HG03457 (cell line): ENCODE results near the gene PLXNC1.

Source experiments
- ATAC-seq: cut with Tn5 transposase; IDR thresholded peaks from one replicate; pipeline ENCODE4 v1.9.1; 2021; ENCODE audit warnings: moderate number of reproducible peaks; ENCODE audit not compliant: unreplicated experiment

Gene PLXNC1

DNA sequence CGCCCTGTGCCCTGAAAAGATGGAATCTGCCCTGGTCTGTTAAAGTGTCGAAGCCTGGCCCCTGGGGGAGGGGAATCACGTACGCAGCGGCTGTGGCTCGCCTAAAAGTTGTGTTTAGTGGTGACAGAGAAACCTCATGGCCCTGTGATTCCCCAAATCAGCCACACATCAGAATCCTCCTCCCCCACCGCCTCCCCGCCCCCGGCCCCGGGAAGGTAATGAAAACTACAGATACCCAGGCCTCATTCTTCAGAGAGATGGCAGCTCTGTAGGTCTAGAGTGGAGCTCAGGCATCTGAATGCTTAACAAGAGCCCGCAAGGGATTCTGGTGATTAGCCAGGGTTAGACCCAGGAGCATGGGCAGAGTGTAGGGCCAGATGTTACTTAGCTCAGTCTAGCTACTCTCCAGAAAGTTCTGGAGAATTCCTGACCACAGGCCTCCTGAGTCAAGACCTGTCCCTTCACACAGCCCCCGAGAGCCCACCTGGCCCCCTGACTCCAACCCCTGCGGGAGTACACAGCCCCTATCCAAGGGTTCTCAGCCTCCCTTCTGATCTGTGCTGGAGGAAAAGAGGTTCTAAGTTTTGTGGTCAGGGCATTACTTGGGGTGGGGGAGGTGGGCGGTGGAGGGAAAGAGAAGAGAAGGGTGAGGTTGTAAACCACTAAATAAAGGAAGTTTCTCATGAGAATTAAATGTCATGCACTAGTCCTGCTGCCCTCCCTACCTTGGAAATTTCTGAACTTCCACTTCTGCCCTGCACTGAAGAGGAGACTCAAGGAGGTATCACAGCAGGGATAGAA, 114.8 kb downstream of the PLXNC1 start:
- ATAC-seq: peak; percentile 35

- no peak for ATAC-seq
Observed at GRCh38 chr12:94263905-94264561, 115.7 kb downstream of the PLXNC1 start.

DNA sequence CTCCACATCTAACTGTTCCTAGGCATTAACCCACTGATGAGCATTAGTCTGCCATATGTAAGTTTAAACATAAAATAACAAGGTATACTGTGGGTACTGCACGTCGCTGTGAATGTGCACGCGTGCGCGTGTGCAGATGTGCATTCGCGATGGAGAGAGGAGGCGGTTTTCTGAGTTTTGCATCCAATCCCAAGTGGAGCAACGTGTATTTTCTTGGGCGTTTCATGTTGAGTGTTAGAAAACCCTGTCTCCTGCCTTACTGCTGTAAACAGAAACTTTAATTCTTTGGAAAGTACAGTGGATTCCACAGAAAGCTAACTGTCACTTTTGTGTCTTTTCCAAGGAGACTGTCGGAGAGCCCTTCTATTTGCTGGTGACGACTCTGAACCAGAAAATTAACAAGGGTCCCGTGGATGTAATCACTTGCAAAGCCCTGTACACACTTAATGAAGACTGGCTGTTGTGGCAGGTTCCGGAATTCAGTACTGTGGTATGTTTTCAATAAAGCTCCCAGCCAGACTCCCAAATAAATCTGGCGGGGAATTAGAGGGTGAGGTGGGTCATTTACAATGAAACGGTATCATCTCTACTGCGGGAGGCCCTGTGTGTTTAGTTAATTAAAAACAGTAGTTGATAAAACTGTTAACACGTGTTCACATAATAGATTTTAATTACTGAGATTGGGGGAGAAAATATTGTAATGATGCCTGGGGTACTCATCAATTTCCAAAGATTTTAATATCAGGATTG, 116.5 kb downstream of the PLXNC1 start:
- no peak for ATAC-seq

GRCh38 chr12:94265539-94265938, 117.2 kb downstream of the PLXNC1 start:
- no peak for ATAC-seq

DNA sequence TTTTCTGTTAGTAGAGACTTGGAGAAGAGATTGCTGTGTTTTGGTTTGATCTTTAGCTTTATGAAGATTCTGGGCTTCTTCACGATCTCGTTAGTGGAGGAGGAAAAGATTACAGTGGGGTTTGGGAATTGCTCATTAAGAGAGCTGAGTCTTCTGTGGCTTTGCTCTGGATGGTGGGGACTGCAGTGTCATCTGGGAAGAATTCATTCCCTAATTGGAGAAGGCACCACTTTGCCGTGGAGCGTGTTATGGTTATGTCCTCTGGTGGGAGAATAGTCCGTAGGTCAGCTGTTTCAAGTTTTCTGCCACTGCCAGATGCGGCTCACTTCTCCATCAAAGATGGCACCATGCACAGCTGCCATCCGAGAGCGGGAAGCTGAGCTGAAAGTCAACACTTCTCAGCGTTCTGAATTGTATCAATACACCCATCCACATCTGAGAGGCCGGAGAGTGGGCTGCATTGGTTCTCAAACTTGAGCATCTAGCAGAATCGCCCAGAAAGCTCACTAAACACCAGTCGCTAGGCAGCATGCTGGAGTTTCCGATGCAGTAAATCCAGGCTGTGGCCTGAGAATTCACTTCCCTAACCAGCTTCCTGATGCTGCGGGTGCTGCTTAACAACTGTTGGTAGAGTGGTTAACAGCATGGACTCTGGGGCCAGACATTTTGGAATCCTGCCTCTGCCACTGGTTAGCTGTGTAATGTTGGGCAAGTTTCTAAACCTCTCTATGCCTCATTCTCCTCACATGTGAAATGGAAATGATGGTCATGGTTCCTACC, 117.8 kb downstream of the PLXNC1 start:
- no peak for ATAC-seq

- ATAC-seq: no peak
Observed at GRCh38 chr12:94266796-94267536, 118.6 kb downstream of the PLXNC1 start.

- ATAC-seq: no peak
Observed at GRCh38 chr12:94267537-94267872, 119.1 kb downstream of the PLXNC1 start.

DNA sequence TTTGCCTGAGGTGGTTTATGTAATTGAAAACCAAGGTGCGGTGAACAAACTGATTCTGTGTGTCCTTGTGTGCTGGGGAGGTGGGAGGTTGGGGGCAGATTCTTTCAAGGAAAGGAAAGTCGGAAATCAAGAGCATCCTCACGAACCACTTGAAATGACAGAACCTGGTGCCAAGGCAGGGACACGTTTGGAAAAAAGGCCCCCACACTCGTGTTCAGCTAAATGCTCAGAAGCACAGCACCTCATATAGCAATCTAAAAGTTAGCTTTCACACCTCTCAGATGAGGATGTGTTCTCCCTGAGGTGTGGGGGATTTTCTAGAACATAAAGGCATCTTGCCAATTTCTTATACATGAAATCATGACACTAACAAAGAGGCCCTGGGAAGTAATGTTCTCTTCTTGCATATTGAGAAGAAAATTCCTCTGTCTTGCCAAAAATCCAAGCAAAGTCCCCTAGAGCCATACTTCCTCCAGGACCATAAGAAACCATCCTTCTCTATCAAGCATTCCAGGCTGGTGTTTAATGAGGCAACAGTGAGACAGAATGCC, 119.6 kb downstream of the PLXNC1 start:
- ATAC-seq: no peak

DNA sequence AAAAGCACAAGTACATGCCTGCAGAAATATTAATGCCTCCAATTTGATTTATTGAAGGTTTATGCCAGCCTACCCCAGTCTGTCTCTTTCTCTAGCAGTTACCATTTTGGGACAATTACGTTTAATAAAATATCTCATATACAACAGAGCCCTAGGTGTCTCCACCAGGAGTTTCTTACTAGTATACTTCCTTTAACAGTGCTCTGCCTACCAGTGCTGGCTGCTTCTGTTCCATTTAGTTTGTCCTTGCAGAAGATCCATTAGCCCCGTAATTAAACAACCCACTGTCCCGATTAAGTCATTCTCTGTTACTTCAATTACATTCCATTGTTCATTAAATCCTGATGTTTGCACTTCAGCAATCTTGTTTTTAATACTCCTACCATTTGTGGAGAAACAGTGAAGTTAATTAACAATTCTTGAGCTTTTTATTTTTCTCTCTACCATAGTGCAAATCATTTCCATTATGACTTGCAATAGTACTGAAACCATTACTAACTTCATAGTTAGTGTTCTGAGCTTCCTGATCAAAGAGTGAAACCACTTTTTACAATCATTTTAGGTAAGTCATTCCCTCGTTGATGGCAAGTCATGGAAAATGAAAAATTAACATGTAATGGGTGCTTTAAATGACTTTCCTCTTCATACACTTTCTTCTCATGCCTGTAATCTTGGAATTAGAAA, 121.1 kb downstream of the PLXNC1 start:
- ATAC-seq: no peak

- no peak for ATAC-seq
Observed at GRCh38 chr12:94271351-94271750, 123.0 kb downstream of the PLXNC1 start.

DNA sequence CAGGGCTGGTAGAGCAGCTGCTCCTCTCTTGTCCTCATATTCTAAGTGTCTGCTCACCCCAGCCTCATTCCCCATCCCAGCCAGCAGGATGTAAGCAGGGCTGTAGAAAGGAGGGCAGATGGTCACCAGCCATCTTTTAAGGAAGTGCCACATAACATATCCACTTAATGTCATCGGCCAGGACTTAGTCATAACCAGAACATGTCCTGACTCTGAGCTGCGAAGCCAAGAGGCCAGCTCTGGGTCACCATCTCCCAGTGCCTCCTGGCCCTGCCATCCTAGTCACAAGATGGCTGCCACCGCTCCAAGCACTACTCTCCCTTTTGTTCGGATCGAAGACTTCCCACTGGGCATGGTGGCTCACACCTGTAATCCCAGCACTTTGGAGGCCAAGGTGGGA, 123.9 kb downstream of the PLXNC1 start:
- no peak for ATAC-seq

GRCh38 chr12:94273272-94273671, 124.9 kb downstream of the PLXNC1 start:
- ATAC-seq: no peak

DNA sequence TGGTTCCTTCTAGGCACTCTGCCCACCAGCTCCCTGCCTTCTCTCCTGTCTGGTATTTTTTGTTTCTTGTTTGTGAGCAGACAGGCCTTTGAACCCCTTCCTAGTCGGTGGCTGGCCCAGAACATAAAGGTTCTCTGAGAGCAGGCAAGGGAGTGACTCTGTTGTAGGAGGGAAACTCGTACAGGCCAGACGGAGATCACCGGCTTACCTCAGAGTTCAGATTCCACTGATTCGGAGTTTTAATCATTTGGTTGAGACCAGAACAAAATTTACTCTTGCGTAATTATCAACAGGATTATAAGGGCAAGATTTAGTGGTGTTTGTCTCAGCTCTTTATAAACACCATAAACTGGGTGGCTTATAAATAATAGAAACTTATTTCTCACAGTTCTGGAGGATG, 128.3 kb downstream of the PLXNC1 start:
- no peak for ATAC-seq

- no peak for ATAC-seq
Observed at GRCh38 chr12:94277426-94278000, 129.1 kb downstream of the PLXNC1 start.

GRCh38 chr12:94280063-94280462, 131.7 kb downstream of the PLXNC1 start:
- ATAC-seq: no peak

DNA sequence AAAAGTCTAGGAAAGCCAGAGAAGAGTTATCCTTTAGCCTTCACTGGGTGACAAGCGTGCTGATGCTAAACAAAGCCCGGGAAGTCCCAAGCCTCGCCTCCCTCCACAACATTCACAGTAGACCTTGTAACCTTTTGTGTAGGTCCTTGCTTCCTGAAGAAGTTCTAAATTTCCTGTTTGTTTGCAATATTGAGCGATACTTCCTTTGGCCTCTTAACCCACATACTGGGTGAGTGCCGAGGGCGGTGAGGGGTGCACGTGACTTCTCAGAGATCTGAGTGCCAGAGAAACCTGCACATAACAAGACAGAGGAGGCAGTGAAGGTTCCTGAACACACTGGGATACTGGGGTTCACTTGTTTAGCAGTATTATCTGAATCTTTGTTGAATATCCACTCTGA, 134.3 kb downstream of the PLXNC1 start:
- ATAC-seq: no peak

DNA sequence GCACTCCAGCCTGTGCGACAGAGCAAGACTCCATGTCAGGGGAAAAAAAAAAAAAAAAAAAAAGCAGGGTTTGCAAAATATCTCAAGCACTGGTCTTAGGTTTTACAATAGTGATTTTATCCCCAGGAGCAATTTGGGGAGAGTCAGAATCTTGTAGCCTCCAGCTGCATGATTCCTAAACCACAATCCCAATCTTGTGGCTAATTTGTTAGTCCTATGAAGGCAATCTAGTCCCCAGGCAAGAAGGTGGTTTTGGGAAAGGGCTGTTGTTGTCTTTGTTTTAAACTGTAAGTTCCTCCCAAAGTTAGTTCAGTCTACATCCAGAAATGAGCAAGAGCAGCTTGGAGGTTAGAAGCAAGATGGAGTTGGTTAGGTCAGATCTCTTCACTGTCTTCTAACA, 135.7 kb downstream of the PLXNC1 start:
- no peak for ATAC-seq

DNA sequence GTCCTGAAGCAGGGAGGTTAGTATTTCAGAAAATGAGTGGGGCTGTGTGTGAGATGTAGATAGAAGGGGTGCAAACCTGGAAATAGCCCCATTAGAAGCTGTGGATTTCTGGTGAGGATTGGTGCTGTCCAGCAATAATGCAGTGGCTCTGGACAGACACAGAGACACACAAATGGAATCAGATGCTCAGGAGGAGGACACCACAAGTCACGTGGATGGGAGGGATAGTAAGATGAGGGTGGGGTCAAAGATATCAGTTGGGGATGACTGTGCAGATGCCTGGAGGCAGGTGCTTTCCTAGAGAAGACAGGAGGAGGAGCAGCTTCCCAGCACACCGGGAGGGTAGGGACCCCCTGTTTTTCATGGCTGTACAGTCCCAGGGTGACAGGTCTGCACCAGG, 136.5 kb downstream of the PLXNC1 start:
- no peak for ATAC-seq

- no peak for ATAC-seq
Observed at GRCh38 chr12:94285943-94286582, 137.7 kb downstream of the PLXNC1 start.
